GM21737 (cell line): Measurements from ENCODE around the gene TENM4.
"Not testable (repeated sequence)": the region's sequence is repeated elsewhere in the genome, so short reads cannot be mapped to it uniquely, and the experiment has no call there.

Experiments used
- ATAC-seq: cut with Tn5 transposase; IDR thresholded peaks from one replicate; pipeline ENCODE4 v1.9.1; 2021; ENCODE audit warnings: mild to moderate bottlenecking, moderate library complexity; ENCODE audit not compliant: unreplicated experiment

The TENM4 gene

GRCh38 chr11:79220171-79220570, 220.7 kb downstream of the TENM4 start:
- ATAC-seq: no peak

GRCh38 chr11:79219186-79220045, 221.4 kb downstream of the TENM4 start:
- no peak for ATAC-seq

GRCh38 chr11:79212741-79213190, 228.1 kb downstream of the TENM4 start:
- ATAC-seq: no peak

- no peak for ATAC-seq
Measured at GRCh38 chr11:79209540-79210266, 231.1 kb downstream of the TENM4 start.

- ATAC-seq: no peak
Measured at GRCh38 chr11:79208126-79208525, 232.7 kb downstream of the TENM4 start.

- no peak for ATAC-seq
Measured at GRCh38 chr11:79206951-79207350, 233.9 kb downstream of the TENM4 start.

GRCh38 chr11:79205786-79206185, 235.0 kb downstream of the TENM4 start:
- ATAC-seq: no peak

- ATAC-seq: no peak
Measured at GRCh38 chr11:79201677-79202347, 239.0 kb downstream of the TENM4 start.

- ATAC-seq: no peak
Measured at GRCh38 chr11:79200398-79201070, 240.3 kb downstream of the TENM4 start.

- ATAC-seq: no peak
Measured at GRCh38 chr11:79199729-79200354, 241.0 kb downstream of the TENM4 start.

GRCh38 chr11:79198898-79199250, 242.0 kb downstream of the TENM4 start:
- ATAC-seq: no peak

- no peak for ATAC-seq
Measured at GRCh38 chr11:79198203-79198897, 242.5 kb downstream of the TENM4 start.

- no peak for ATAC-seq
Measured at GRCh38 chr11:79196950-79197349, 243.9 kb downstream of the TENM4 start.

- ATAC-seq: no peak
Measured at GRCh38 chr11:79195209-79195608, 245.6 kb downstream of the TENM4 start.

GRCh38 chr11:79193663-79194310, 247.0 kb downstream of the TENM4 start:
- ATAC-seq: no peak

GRCh38 chr11:79192836-79193235, 248.0 kb downstream of the TENM4 start:
- no peak for ATAC-seq

GRCh38 chr11:79191716-79192115, 249.1 kb downstream of the TENM4 start:
- ATAC-seq: not testable (repeated sequence)

- ATAC-seq: not testable (repeated sequence)
Measured at GRCh38 chr11:79190553-79190952, 250.3 kb downstream of the TENM4 start.

- ATAC-seq: no peak
Measured at GRCh38 chr11:79189601-79190000, 251.2 kb downstream of the TENM4 start.
